Measurements from ENCODE around the gene COPS2. TPM values are rescaled to one million over a fixed set of nuclear protein-coding genes. Genes with fewer than 3 reads are reported as not detected.
A peak's percentile ranks its signal among the peaks of the same experiment; 100 is the strongest.

COPS2 gene
- total and polyA plus RNA-seq, 9 of the 15 experiments (the other 6 are each of a cell fraction or from before 2014, with no cell fraction given) = 66.4 to 154 (median 117) TPM

DNA sequence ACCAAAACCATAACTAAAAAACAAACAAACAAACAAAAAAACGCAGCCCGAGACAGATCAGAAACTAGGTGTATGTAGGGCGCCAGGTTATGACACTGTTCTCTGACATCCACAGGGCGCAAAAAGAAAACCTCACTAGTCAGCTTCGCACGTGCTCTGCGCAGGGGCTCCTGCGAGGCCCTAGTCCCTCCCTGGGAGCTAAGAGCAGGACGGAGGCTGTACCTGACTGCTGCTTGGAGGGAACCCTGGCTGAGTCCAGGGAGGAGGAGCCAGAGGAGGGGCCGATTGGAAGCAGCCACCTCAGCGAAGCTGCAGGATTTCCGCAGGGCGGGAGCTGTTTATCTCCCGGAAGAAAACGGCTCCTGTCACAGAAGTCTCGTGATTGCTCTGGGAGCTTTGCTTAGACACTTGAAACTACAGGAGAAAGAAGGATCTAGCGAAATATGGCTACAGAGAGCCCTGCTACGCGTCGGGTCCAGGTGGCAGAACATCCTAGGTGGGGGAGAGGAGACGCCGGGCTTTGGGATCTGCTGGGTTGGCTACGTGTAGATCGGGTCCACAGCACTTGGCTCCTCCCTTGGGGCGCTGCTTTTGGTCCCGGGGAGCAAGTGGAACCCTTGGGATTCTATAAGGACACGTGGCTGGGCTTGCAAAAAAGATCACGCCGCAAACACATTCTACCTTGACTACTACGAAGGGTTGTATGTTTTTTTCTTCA is 14.6 kb upstream of the COPS2 start, which contains the start of gene GALK2 (continued):
- TF ChIP-seq, protein P1, sequence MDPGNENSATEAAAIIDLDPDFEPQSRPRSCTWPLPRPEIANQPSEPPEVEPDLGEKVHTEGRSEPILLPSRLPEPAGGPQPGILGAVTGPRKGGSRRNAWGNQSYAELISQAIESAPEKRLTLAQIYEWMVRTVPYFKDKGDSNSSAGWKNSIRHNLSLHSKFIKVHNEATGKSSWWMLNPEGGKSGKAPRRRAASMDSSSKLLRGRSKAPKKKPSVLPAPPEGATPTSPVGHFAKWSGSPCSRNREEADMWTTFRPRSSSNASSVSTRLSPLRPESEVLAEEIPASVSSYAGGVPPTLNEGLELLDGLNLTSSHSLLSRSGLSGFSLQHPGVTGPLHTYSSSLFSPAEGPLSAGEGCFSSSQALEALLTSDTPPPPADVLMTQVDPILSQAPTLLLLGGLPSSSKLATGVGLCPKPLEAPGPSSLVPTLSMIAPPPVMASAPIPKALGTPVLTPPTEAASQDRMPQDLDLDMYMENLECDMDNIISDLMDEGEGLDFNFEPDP (CRISPR knock-in tag; IDR thresholded peaks at IDR 0.05) = no peak
- TF ChIP-seq MED1 (CRISPR knock-in tag; IDR thresholded peaks at IDR 0.05; ENCODE audit: borderline replicate concordance) (no peak), TCFL5 (CRISPR knock-in tag; conservative IDR thresholded peaks at IDR 0.05) (no peak), E2F3 (CRISPR knock-in tag; IDR thresholded peaks at IDR 0.05) (peak; percentile 45; the same call in 1 of the 2 replicates), KDM4B (IDR thresholded peaks at IDR 0.05; ENCODE audit: borderline replicate concordance in 2 of 2, low read depth in 1 of 2) (no peak; a peak in 1 of 4 replicates), NFRKB (IDR thresholded peaks at IDR 0.05; ENCODE audit: low read depth) (no peak; the same call in 1 of the 2 replicates), E2F5 (CRISPR knock-in tag; IDR thresholded peaks at IDR 0.05) (0 out of 2 replicates have a peak, but pooled peaks have one; percentile 50), CHD4 (IDR thresholded peaks at IDR 0.05; ENCODE audit: insufficient read depth, insufficient replicate concordance, low read depth, low read length, poor library complexity, severe bottlenecking) (no peak), ILK (tag; IDR thresholded peaks at IDR 0.05; ENCODE audit: borderline replicate concordance, low read depth) (no peak), HNRNPL (IDR thresholded peaks at IDR 0.05; ENCODE audit: low read depth, low read length) (no peak), FOXA3 (CRISPR knock-in tag; conservative IDR thresholded peaks at IDR 0.05 in 1 of 2, IDR thresholded peaks at IDR 0.05 in 1 of 2) (no peak), RFX1 (IDR thresholded peaks at IDR 0.05) (no peak), RBBP5 (IDR thresholded peaks at IDR 0.05; ENCODE audit: borderline replicate concordance, insufficient read depth, low read length, poor library complexity, severe bottlenecking) (peak; percentile 68), MTA1 (IDR thresholded peaks at IDR 0.05; ENCODE audit: borderline replicate concordance) (peak; percentile 99), SAFB (IDR thresholded peaks at IDR 0.05; ENCODE audit: borderline replicate concordance, low read depth, low read length) (no peak), LARP7 (IDR thresholded peaks at IDR 0.05) (no peak), BRF2 (IDR thresholded peaks at IDR 0.05; ENCODE audit: borderline replicate concordance, insufficient read depth, insufficient read length) (no peak), ZBTB17 (CRISPR knock-in tag; IDR thresholded peaks at IDR 0.05) (no peak), HMBOX1 (IDR thresholded peaks at IDR 0.05) (no peak), HIVEP1 (CRISPR knock-in tag; IDR thresholded peaks at IDR 0.05) (no peak)
- TF ChIP-seq, protein P2, sequence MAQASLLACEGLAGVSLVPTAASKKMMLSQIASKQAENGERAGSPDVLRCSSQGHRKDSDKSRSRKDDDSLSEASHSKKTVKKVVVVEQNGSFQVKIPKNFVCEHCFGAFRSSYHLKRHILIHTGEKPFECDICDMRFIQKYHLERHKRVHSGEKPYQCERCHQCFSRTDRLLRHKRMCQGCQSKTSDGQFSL (CRISPR knock-in tag; IDR thresholded peaks at IDR 0.05) = no peak
- TF ChIP-seq, protein P2 (tag; IDR thresholded peaks at IDR 0.05) = no peak
